ENCODE results near the gene SLC6A8. TPM values are rescaled to one million over a fixed set of nuclear protein-coding genes. Genes with fewer than 3 reads are reported as not detected.

SLC6A8 gene
- total and polyA plus RNA-seq, 2 of the 4 experiments (the other 2 are of a cell fraction) = 7.2 to 25.5 TPM

GRCh38 chrX:153725039-153725831 is 37.5 kb downstream of the SLC6A8 start:
- H3K4me3 ChIP-seq (ENCODE audit: insufficient read depth, low read depth, low read length) = peak overlapping the region; percentile 40
- peak overlapping the region; percentile 88 for H3K4me2 ChIP-seq (ENCODE audit: low read depth, low read length)
- no peak overlapping the region for H2BK120ac ChIP-seq (ENCODE audit: low read depth, low read length)
- H2AK9ac ChIP-seq (replicated peaks; ENCODE audit: low read depth, low read length, poor library complexity) = peak overlapping the region; percentile 84
- H2BK15ac ChIP-seq (ENCODE audit: low read depth, low read length) = no peak overlapping the region; the same call in 2 of the 3 replicates
- H3K18ac ChIP-seq (ENCODE audit: low read depth, low read length) = no peak overlapping the region
- H3K14ac ChIP-seq (replicated peaks; ENCODE audit: low read depth, low read length) = peak overlapping the region; percentile 59; the same call in 1 of the 2 replicates
- H3K23ac ChIP-seq (ENCODE audit: low read depth, low read length) = no peak overlapping the region
- WGBS, 2 experiments (ENCODE audit: extremely low coverage in 2 of 2, insufficient read length in 1 of 2) = 84% methylated on average over 36 of the region's 55 CpGs; no CpG with 5 or more reads in 1 of the 2 experiments
- H3K9me1 ChIP-seq (ENCODE audit: insufficient read depth, low read length) = 0 out of 2 replicates have a peak, but pooled peaks cover 5% of the 10 kb centered on the region
- TSS peak; percentile 50 for BruUV-seq (replicated peaks)
- H3K27me3 ChIP-seq (ENCODE audit: control insufficient read depth, insufficient read depth, low read length) = no peaks in the 10 kb centered on the region
- H3K27ac ChIP-seq (ENCODE audit: insufficient read depth, low read length) = peak overlapping the region; percentile 77
- H2AFZ ChIP-seq (replicated peaks; ENCODE audit: low read length, poor library complexity) = peak overlapping the region; percentile 80
- in situ Hi-C loops (cut with MboI; ENCODE audit: low sequenced_read_pairs) = no loop called here
- H3K9ac ChIP-seq (ENCODE audit: low read depth, low read length) = peak overlapping the region; percentile 60; the same call in 1 of the 2 replicates
- 0 out of 2 replicates have a peak overlapping the region, but pooled peaks have one; percentile 25 for H4K5ac ChIP-seq (ENCODE audit: low read depth, low read length)
- H3K9me3 ChIP-seq (ENCODE audit: control insufficient read depth, insufficient read depth, low read length) = no peaks in the 10 kb centered on the region
- peaks cover 6% of the 10 kb centered on the region for H3K36me3 ChIP-seq (ENCODE audit: control insufficient read depth, insufficient read depth, low read length)
- peak overlapping the region; percentile 65; the same call in 1 of the 2 replicates for H3K4ac ChIP-seq (ENCODE audit: low read depth, low read length)
- H3K79me1 ChIP-seq (ENCODE audit: low read depth in 1 of 2, low read length in 2 of 2) = peaks cover 0 to 32% of the 10 kb centered on the region in 2 experiments; a peak in 2 of 4 replicates
- H2AK5ac ChIP-seq (ENCODE audit: low read depth, low read length) = 0 out of 2 replicates have a peak overlapping the region, but pooled peaks have one; percentile 16
- H3K4me1 ChIP-seq (ENCODE audit: control insufficient read depth, insufficient read depth, low read length) = peaks cover 17% of the 10 kb centered on the region
- no peak overlapping the region; a peak in 1 of 4 replicates for H4K8ac ChIP-seq (ENCODE audit: low read depth in 2 of 2, low read length in 2 of 2)
- H4K20me1 ChIP-seq (ENCODE audit: insufficient read depth, low read length) = peaks cover 14% of the 10 kb centered on the region
- intact Hi-C loops (cut with micrococcal nuclease) = no loop called here
- ChIA-PET CTCF (no interaction called here), POLR2A (ENCODE audit: unreplicated experiment) (no interaction called here)
- DNase-seq = no peak
- no peak overlapping the region for H2BK20ac ChIP-seq (ENCODE audit: low read depth, low read length)
- dilution Hi-C loops (cut with HindIII; ENCODE audit: low sequenced_read_pairs, unreplicated experiment) = no loop called here
- ATAC-seq (ENCODE audit: low read depth) = no peak
- peak overlapping the region; percentile 24 for H2BK5ac ChIP-seq (ENCODE audit: low read depth, low read length, poor library complexity, severe bottlenecking)
- H3K56ac ChIP-seq (ENCODE audit: extremely low read depth, insufficient read depth, low read length) = no peak overlapping the region
- no peak overlapping the region for H4K91ac ChIP-seq (ENCODE audit: insufficient read depth, low read depth, low read length)
- TF ChIP-seq POLR2A (IDR thresholded peaks at IDR 0.05; ENCODE audit: low read depth, low read length) (no peak), RFX5 (IDR thresholded peaks at IDR 0.05; ENCODE audit: low read depth, low read length) (no peak), SMC3 (IDR thresholded peaks at IDR 0.05; ENCODE audit: low read depth, low read length) (no peak), CEBPB (IDR thresholded peaks at IDR 0.05; ENCODE audit: low read depth, low read length) (no peak), MAFK (IDR thresholded peaks at IDR 0.05; ENCODE audit: low read depth, low read length) (no peak), RCOR1 (IDR thresholded peaks at IDR 0.05; ENCODE audit: insufficient replicate concordance, low read length) (no peak), ELK1 (IDR thresholded peaks at IDR 0.05; ENCODE audit: borderline replicate concordance, low read depth, low read length) (no peak), NFE2L2 (IDR thresholded peaks at IDR 0.05; ENCODE audit: low read depth, low read length) (no peak), CHD1 (IDR thresholded peaks at IDR 0.05; ENCODE audit: low read depth, low read length) (no peak), BHLHE40 (IDR thresholded peaks at IDR 0.05; ENCODE audit: low read depth, low read length) (no peak), MAZ (IDR thresholded peaks at IDR 0.05; ENCODE audit: borderline replicate concordance, low read depth, low read length) (no peak), RAD21 (IDR thresholded peaks at IDR 0.05; ENCODE audit: low read length) (no peak), FOS (IDR thresholded peaks at IDR 0.05; ENCODE audit: low read depth, low read length) (no peak), MXI1 (IDR thresholded peaks at IDR 0.05; ENCODE audit: borderline replicate concordance, low read depth, low read length) (no peak)
- TF ChIP-seq, protein P1, sequence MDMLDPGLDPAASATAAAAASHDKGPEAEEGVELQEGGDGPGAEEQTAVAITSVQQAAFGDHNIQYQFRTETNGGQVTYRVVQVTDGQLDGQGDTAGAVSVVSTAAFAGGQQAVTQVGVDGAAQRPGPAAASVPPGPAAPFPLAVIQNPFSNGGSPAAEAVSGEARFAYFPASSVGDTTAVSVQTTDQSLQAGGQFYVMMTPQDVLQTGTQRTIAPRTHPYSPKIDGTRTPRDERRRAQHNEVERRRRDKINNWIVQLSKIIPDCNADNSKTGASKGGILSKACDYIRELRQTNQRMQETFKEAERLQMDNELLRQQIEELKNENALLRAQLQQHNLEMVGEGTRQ (IDR thresholded peaks at IDR 0.05; ENCODE audit: low read depth, low read length) = no peak
